Esophagus muscularis mucosa (tissue), 3 donors: ENCODE data around the gene LIN7C.

ENCODE experiments used
- CTCF ChIP-seq, 3 experiments: fragments of 200-600 bp in 2 of 3; fragments of 450-650 bp in 1 of 3; sonication (generic) in 2 of 3; IDR thresholded peaks; one replicate each; pipeline ENCODE4 v1.5.1; 2017 to 2019; ENCODE audit warnings: antibody characterized with exemption in 3 of 3, mild to moderate bottlenecking in 2 of 3, moderate library complexity in 1 of 3
- POLR2A ChIP-seq: fragments of 450-650 bp; IDR thresholded peaks from one replicate; pipeline ENCODE4 v1.6.1; 2017; ENCODE audit warnings: antibody characterized with exemption, moderate library complexity, mild to moderate bottlenecking, low read depth
- POLR2AphosphoS5 ChIP-seq, 2 donors: sonication (generic); formaldehyde crosslinking; IDR thresholded peaks; one replicate each; pipeline ENCODE4 v1.6.1; 2017; ENCODE audit warnings: antibody characterized with exemption in 2 of 2

GRCh38 chr11:27468995-27469695 is 37.4 kb downstream of the LIN7C start:
- TF ChIP-seq CTCF (IDR thresholded peaks at IDR 0.05) (no peak), POLR2A (no peak), POLR2AphosphoS5 (IDR thresholded peaks at IDR 0.05) (no peak)
